Measurements from ENCODE around the gene NLRC5.

GRCh38 chr16:56980792-56981724 is 8.3 kb upstream of the NLRC5 start:
- TF ChIP-seq CTCF (IDR thresholded peaks at IDR 0.05; ENCODE audit: low read length) (no peak), EZH2 (optimal IDR thresholded peaks at IDR 0.05; ENCODE audit: low read depth, low read length) (no peak), EZH2phosphoT487 (IDR thresholded peaks at IDR 0.05; ENCODE audit: low read length) (no peak)
